ENCODE data around the gene MYL12A. TPM values are rescaled to one million over a fixed set of nuclear protein-coding genes. Genes with fewer than 3 reads are reported as not detected.
A peak's percentile ranks its signal among the peaks of the same experiment; 100 is the strongest.

Gene MYL12A
- total and polyA plus RNA-seq, 2 of the 13 experiments (the other 11 are each of a cell fraction or from before 2014, with no cell fraction given), result 261 to 277 TPM

- TF ChIP-seq POLR2AphosphoS5 (IDR thresholded peaks at IDR 0.05; ENCODE audit: low read depth, low read length) (peak; percentile 48), KDM2A (CRISPR knock-in tag; IDR thresholded peaks at IDR 0.05; ENCODE audit: borderline replicate concordance, low read depth) (peak; percentile 42; the same call in 1 of the 2 replicates), HNF1B (CRISPR knock-in tag; IDR thresholded peaks at IDR 0.05) (no peak), NFE2 (CRISPR knock-in tag; IDR thresholded peaks at IDR 0.05) (no peak), ZNF3 (CRISPR knock-in tag; IDR thresholded peaks at IDR 0.05) (no peak)
Observed at GRCh38 chr18:3279201-3280185, 31.9 kb downstream of the MYL12A start (continued).

- ATAC-seq (peak; percentile 64), DNase-seq (ENCODE audit: low spot score) (peak; percentile 67), FAIRE-seq (no peak)
- Histone ChIP-seq H2AFZ (ENCODE audit: low read length) (no peak overlapping the region), H3K4me1 (ENCODE audit: insufficient read depth, low read length) (peaks cover 32% of the 10 kb centered on the region), H3K9me3 (ENCODE audit: low read length) (no peaks in the 10 kb centered on the region), H3K4me3 (replicated peaks in 1 of 3; ENCODE audit: insufficient read depth in 1 of 3, low read depth in 2 of 3, low read length in 3 of 3) (no peak overlapping the region), H4K20me1 (ENCODE audit: insufficient read depth, low read length) (no peaks in the 10 kb centered on the region), H3K36me3 (replicated peaks in 1 of 2; ENCODE audit: control insufficient read depth in 1 of 2, insufficient read depth in 2 of 2, low read length in 2 of 2) (peaks cover 4 to 17% of the 10 kb centered on the region in 2 experiments; a peak in 4 of 5 replicates), H3K4me2 (ENCODE audit: low read depth, low read length) (no peak overlapping the region), H3K79me2 (ENCODE audit: insufficient read depth, low read length) (no peaks in the 10 kb centered on the region), H3K9ac (ENCODE audit: insufficient read depth, low read depth, low read length) (no peak overlapping the region), H3K27ac (ENCODE audit: extremely low read length, insufficient read depth, low read length) (no peak overlapping the region), H3K27me3 (ENCODE audit: control insufficient read depth in 1 of 2, insufficient read depth in 2 of 2, low read length in 2 of 2) (peaks cover 0 to 17% of the 10 kb centered on the region in 2 experiments; a peak in 3 of 5 replicates)
- 34% methylated on average over 2 of the region's 2 CpGs for WGBS (ENCODE audit: low lambda C conversion rate)
- intact Hi-C loops (cut with micrococcal nuclease; ENCODE audit: unreplicated experiment) (loop anchor here (1.0 to 2.0 kb wide), 7 partner anchors 173 to 787 kb away; no protein-coding TSS in a partner anchor), in situ Hi-C loops (cut with HindIII; ENCODE audit: extremely low pct_ligation_motif_present, low pct_unique_long_range_greater_than_20kb) (loop anchor here (5.0 to 10.0 kb wide), 5 partner anchors 173 to 716 kb away; partner anchors contain the start of gene TGIF1)
- ChIA-PET POLR2A (interaction anchor here (1.1 kb wide), 1 partner anchor 385 kb away, joined by 8 read pairs; no protein-coding TSS in a partner anchor), CTCF (ENCODE audit: low intra/inter-chr PET ratio, low total read pairs) (interaction anchor here (1.1 to 3.1 kb wide), 7 partner anchors 304 to 787 kb away, joined by 3 to 29 read pairs (median 9); no protein-coding TSS in a partner anchor)
- no TSS peak for BruUV-seq (replicated peaks)
- TF ChIP-seq ISX (CRISPR knock-in tag; conservative IDR thresholded peaks at IDR 0.05) (no peak), STAG1 (CRISPR knock-in tag; IDR thresholded peaks at IDR 0.05) (peak; percentile 89), DNMT1 (CRISPR knock-in tag; IDR thresholded peaks at IDR 0.05) (no peak), SKI (IDR thresholded peaks at IDR 0.05; ENCODE audit: partially characterized antibody) (no peak), ZC3H13 (CRISPR knock-in tag; IDR thresholded peaks at IDR 0.05) (no peak), RAD21 (CRISPR knock-in tag; IDR thresholded peaks at IDR 0.05) (peak; percentile 63), ZNF44 (CRISPR knock-in tag; IDR thresholded peaks at IDR 0.05) (no peak), CTCF (CRISPR knock-in tag; IDR thresholded peaks at IDR 0.05) (peak; percentile 71), SIN3A (IDR thresholded peaks at IDR 0.05; ENCODE audit: borderline replicate concordance, low read depth, low read length) (no peak), ZNF652 (CRISPR knock-in tag; IDR thresholded peaks at IDR 0.05; ENCODE audit: borderline replicate concordance, low read depth) (peak; percentile 87), ZSCAN12 (CRISPR knock-in tag; IDR thresholded peaks at IDR 0.05) (no peak), SAFB2 (CRISPR knock-in tag; IDR thresholded peaks at IDR 0.05; ENCODE audit: borderline replicate concordance, low read depth) (no peak), PHF21A (CRISPR knock-in tag; IDR thresholded peaks at IDR 0.05) (no peak)
Observed at GRCh38 chr18:3281456-3282400, 34.1 kb downstream of the MYL12A start.
